Osteocyte (in vitro differentiated cells): ENCODE data around the gene GPX2. TPM values are rescaled to one million over a fixed set of nuclear protein-coding genes. Genes with fewer than 3 reads are reported as not detected.

Source experiments
- DNase-seq: peaks from one replicate; pipeline ENCODE4 v3.0.0; 2021; ENCODE audit warnings: mixed read lengths; ENCODE audit not compliant: unreplicated experiment; ENCODE audit errors: extremely low spot score
- H3K27ac Mint-ChIP-seq: one replicate; pipeline ENCODE4 v1.8.0; 2021; ENCODE audit warnings: mild to moderate bottlenecking, mixed read lengths; ENCODE audit not compliant: unreplicated experiment
- H3K27me3 Mint-ChIP-seq: one replicate; pipeline ENCODE4 v1.8.0; 2021; ENCODE audit warnings: mixed read lengths; ENCODE audit not compliant: unreplicated experiment
- H3K36me3 Mint-ChIP-seq: one replicate; pipeline ENCODE4 v1.8.0; 2021; ENCODE audit warnings: mixed read lengths; ENCODE audit not compliant: unreplicated experiment
- H3K4me1 Mint-ChIP-seq: one replicate; pipeline ENCODE4 v1.8.0; 2021; ENCODE audit warnings: mixed read lengths; ENCODE audit not compliant: unreplicated experiment
- H3K4me3 Mint-ChIP-seq: one replicate; pipeline ENCODE4 v1.8.0; 2021; ENCODE audit warnings: mild to moderate bottlenecking, moderate library complexity, mixed read lengths; ENCODE audit not compliant: unreplicated experiment
- H3K9me3 Mint-ChIP-seq: one replicate; pipeline ENCODE4 v1.8.0; 2021; ENCODE audit warnings: mixed read lengths; ENCODE audit not compliant: unreplicated experiment
- total RNA-seq: library from RNA; stranded (reverse); gene quantifications from 2 replicates; pipeline ENCODE4 v1.2.1, GENCODE V29; 2021
- TF ChIP-seq, protein P1 (sequence below): fragments of 200-600 bp; sonication (generic); IDR thresholded peaks from 2 replicates; pipeline ENCODE4 v1.5.0; 2021; ENCODE audit warnings: antibody characterized with exemption, mild to moderate bottlenecking, moderate library complexity

Gene GPX2
- total RNA-seq, 1 donor from 2014 or later = not detected

GRCh38 chr14:64968167-64968566, 25.6 kb upstream of the GPX2 start:
- no peak overlapping the region for H3K4me3 Mint-ChIP-seq
- peak overlapping the region; percentile 55 for H3K27ac Mint-ChIP-seq
- peaks cover 38% of the 10 kb centered on the region for H3K4me1 Mint-ChIP-seq

DNA sequence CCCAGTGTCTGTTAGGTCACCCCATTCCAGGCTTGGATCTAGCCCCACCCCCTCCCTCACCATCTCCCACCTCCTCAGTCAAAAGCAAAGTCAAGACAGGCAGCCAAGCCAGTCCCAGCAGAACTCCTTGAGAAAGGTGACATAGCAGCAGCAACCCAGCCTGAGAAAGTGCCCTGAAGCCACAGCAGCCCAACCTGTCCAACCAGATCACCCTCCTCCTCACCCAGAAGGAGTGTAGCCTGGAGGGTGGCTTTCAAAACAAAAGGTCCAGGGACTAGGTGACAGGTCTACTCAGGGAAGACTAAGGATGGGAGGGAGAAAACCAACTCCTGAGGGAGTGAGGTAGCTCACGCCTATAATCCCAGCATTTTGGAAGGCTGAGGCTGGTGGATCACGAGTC, 24.4 kb upstream of the GPX2 start:
- Mint-ChIP-seq H3K27me3 (no peaks in the 10 kb centered on the region), H3K9me3 (no peaks in the 10 kb centered on the region), H3K4me1 (peaks cover 38% of the 10 kb centered on the region), H3K27ac (no peak overlapping the region), H3K4me3 (no peak overlapping the region), H3K36me3 (no peaks in the 10 kb centered on the region)
- TF ChIP-seq, protein P1, sequence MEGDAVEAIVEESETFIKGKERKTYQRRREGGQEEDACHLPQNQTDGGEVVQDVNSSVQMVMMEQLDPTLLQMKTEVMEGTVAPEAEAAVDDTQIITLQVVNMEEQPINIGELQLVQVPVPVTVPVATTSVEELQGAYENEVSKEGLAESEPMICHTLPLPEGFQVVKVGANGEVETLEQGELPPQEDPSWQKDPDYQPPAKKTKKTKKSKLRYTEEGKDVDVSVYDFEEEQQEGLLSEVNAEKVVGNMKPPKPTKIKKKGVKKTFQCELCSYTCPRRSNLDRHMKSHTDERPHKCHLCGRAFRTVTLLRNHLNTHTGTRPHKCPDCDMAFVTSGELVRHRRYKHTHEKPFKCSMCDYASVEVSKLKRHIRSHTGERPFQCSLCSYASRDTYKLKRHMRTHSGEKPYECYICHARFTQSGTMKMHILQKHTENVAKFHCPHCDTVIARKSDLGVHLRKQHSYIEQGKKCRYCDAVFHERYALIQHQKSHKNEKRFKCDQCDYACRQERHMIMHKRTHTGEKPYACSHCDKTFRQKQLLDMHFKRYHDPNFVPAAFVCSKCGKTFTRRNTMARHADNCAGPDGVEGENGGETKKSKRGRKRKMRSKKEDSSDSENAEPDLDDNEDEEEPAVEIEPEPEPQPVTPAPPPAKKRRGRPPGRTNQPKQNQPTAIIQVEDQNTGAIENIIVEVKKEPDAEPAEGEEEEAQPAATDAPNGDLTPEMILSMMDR = no peak
- no peak for DNase-seq

More at GRCh38 chr14:64968167-64968566, 25.6 kb upstream of the GPX2 start:
- Mint-ChIP-seq H3K36me3 (no peaks in the 10 kb centered on the region), H3K27me3 (no peaks in the 10 kb centered on the region), H3K9me3 (no peaks in the 10 kb centered on the region)
- TF ChIP-seq, protein P1 = no peak
- no peak for DNase-seq

DNA sequence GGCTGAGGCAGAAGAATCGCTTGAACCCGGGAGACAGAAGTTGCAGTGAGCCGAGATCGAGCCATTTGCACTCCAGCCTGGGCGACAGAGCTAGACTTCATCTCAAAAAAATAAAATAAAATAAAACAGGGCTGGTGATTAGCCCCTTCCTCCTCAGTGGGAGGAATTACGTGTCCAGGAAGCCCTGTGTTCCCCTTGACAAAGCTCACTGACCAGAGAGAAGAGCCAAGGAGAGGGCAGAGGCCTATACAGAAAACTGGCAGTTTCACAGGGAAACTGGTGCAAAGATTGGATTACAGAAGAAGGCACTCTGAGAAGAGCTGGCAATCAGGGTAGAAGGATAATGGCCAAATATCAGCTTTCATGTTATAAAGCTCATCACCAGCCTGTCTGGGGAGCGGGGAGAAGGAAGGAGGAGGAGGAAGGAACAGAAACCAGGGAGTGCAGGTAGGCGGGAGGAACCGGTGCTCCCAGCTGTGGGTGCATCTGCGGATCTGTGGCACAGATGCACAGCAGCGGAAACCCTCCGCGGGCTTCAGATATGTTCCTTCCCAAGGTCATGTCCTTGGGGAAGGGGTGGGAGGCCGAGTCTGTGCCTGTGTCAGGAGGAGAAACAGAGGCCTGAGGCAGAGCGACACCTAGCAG, 22.9 kb upstream of the GPX2 start:
- Mint-ChIP-seq H3K27ac (no peak overlapping the region), H3K9me3 (no peaks in the 10 kb centered on the region), H3K4me1 (peaks cover 27% of the 10 kb centered on the region), H3K4me3 (no peak overlapping the region), H3K27me3 (no peaks in the 10 kb centered on the region), H3K36me3 (peaks cover 1% of the 10 kb centered on the region)
- TF ChIP-seq, protein P1 = no peak
- no peak for DNase-seq

- Mint-ChIP-seq H3K27ac (no peak overlapping the region), H3K27me3 (no peaks in the 10 kb centered on the region), H3K9me3 (no peaks in the 10 kb centered on the region), H3K4me1 (peaks cover 14% of the 10 kb centered on the region), H3K4me3 (no peak overlapping the region), H3K36me3 (peaks cover 2% of the 10 kb centered on the region)
- TF ChIP-seq, protein P1 = no peak
- DNase-seq = no peak
Measured at GRCh38 chr14:64963611-64964010, 21.1 kb upstream of the GPX2 start.

DNA sequence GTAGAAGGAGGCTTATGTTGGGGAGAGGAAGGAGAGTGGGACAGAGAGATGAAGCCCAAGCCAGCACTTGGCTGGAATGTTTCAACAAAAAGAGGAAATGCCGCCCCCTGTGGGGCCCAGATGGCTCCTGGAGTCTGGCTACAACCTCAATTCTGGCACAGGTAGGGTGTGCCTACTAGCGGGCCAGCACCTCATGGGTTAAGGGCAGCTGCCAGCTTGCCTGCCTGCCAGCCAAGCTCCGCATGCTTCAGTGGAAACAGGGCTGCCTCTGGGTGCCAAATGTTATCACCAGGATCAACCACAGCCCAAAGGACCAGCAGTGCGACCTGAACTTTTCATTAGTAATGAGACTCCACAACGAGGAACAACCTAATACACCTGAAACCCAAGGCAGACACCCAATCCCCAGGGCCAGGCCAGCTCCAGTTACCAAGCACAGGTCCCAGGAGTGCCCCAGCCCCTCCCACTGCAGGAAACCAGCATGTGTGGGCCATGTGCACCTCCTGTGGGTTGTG, 18.3 kb upstream of the GPX2 start:
- Mint-ChIP-seq H3K36me3 (peaks cover 2% of the 10 kb centered on the region), H3K9me3 (no peaks in the 10 kb centered on the region), H3K4me3 (no peak overlapping the region), H3K4me1 (peaks cover 6% of the 10 kb centered on the region), H3K27me3 (no peaks in the 10 kb centered on the region), H3K27ac (no peak overlapping the region)
- TF ChIP-seq, protein P1 = no peak
- DNase-seq = no peak
